Upper lobe of right lung (tissue), 1 donor: ENCODE data around the gene TEX11. TPM values are rescaled to one million over a fixed set of nuclear protein-coding genes. Genes with fewer than 3 reads are reported as not detected.
"Not testable (repeated sequence)": the region's sequence is repeated elsewhere in the genome, so short reads cannot be mapped to it uniquely, and the experiment has no call there.

Experiments
- ATAC-seq: fragments of 200-7000 bp; cut with Tn5 transposase; one replicate; pipeline ENCODE4 v1.9.1; 2020; ENCODE audit warnings: mild to moderate bottlenecking, moderate library complexity
- DNase-seq: peaks from one replicate; pipeline ENCODE4 v3.0.0-alpha.2; 2020
- H3K27ac ChIP-seq: fragments of 200-600 bp; one replicate; pipeline ENCODE4 v1.8.0; 2022
- H3K27me3 ChIP-seq: fragments of 200-600 bp; one replicate; pipeline ENCODE4 v1.8.0; 2022; ENCODE audit warnings: mild to moderate bottlenecking
- H3K36me3 ChIP-seq: fragments of 200-600 bp; one replicate; pipeline ENCODE4 v1.8.0; 2022
- H3K4me1 ChIP-seq: fragments of 200-600 bp; one replicate; pipeline ENCODE4 v1.8.0; 2022
- H3K4me3 ChIP-seq: fragments of 200-600 bp; one replicate; pipeline ENCODE4 v1.8.0; 2022; ENCODE audit warnings: mild to moderate bottlenecking
- H3K9me3 ChIP-seq: fragments of 200-600 bp; one replicate; pipeline ENCODE4 v1.8.0; 2022
- intact Hi-C: fragments of 100-400 bp; cut with DNase I; formaldehyde crosslinking; loops from one replicate; pipeline ENCODE4 v1.11.0; 2022
- total RNA-seq: library from RNA; stranded (reverse); fragmentation: NEBNext Ultra II Directional; extraction: Animal tissue kit (Norgen Biotek cat#: 25700); gene quantifications from one replicate; pipeline ENCODE4 v1.2.1, GENCODE V29; 2021
- TF ChIP-seq, protein P1 (sequence below): fragments of 200-600 bp; IDR thresholded peaks from one replicate; pipeline ENCODE4 v1.8.0; 2022; ENCODE audit warnings: antibody characterized with exemption
- donor health status: DM: no; HTN: yes; CAD: no; lungs with severe emphysema.

The TEX11 gene
- total RNA-seq, 1 donor from 2014 or later, result not detected

DNA sequence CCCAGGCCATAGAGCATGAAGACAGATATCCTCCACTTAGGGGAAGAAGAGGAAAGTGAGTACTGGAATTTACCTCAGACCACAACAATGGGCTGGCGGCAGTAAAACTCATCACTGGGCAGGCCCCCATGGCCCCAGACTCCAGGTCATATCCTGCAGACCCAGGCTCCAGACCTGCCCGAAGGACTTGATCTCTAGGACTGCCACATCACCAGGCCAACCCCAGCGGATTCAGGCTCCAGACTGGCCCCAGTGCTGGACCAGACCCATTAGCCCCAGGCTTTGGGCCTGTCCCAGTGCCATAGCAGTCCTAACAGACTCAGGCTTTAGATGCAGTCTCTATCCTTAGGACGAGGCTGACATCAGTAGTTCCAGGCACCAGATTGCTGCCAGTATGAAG lies 273.3 kb downstream of the TEX11 start:
- Histone ChIP-seq H3K4me3 (no peak overlapping the region), H3K27ac (no peak overlapping the region), H3K4me1 (no peaks in the 10 kb centered on the region), H3K9me3 (no peaks in the 10 kb centered on the region), H3K36me3 (no peaks in the 10 kb centered on the region), H3K27me3 (no peaks in the 10 kb centered on the region)
- ATAC-seq (no peak), DNase-seq (no peak)
- intact Hi-C loops, result no loop called here
- TF ChIP-seq, protein P1, sequence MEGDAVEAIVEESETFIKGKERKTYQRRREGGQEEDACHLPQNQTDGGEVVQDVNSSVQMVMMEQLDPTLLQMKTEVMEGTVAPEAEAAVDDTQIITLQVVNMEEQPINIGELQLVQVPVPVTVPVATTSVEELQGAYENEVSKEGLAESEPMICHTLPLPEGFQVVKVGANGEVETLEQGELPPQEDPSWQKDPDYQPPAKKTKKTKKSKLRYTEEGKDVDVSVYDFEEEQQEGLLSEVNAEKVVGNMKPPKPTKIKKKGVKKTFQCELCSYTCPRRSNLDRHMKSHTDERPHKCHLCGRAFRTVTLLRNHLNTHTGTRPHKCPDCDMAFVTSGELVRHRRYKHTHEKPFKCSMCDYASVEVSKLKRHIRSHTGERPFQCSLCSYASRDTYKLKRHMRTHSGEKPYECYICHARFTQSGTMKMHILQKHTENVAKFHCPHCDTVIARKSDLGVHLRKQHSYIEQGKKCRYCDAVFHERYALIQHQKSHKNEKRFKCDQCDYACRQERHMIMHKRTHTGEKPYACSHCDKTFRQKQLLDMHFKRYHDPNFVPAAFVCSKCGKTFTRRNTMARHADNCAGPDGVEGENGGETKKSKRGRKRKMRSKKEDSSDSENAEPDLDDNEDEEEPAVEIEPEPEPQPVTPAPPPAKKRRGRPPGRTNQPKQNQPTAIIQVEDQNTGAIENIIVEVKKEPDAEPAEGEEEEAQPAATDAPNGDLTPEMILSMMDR, result no peak

DNA sequence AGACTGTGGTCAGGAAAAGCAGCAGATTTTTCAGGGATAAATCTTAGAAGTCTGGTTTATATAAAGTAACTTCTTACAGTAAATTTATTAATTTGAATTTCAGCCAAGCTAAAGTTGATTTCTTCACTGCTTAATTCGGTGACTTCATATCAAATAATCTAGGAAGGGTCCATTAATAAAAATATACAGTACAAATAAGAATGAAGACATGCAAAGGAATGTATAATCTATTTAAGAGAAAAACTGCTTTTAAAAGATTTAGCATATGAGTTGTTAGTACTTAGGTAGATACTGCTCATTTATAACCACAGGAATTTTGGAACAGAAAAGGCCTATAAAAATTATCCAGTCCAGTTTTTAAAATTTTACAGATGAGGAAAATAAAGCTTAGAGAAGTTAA lies 286.8 kb downstream of the TEX11 start:
- TF ChIP-seq, protein P1, result no peak
- Histone ChIP-seq H3K9me3 (no peaks in the 10 kb centered on the region), H3K4me3 (no peak overlapping the region), H3K4me1 (no peaks in the 10 kb centered on the region), H3K36me3 (no peaks in the 10 kb centered on the region), H3K27me3 (no peaks in the 10 kb centered on the region), H3K27ac (no peak overlapping the region)
- intact Hi-C loops, result no loop called here
- no peak for DNase-seq
- ATAC-seq, result no peak

DNA sequence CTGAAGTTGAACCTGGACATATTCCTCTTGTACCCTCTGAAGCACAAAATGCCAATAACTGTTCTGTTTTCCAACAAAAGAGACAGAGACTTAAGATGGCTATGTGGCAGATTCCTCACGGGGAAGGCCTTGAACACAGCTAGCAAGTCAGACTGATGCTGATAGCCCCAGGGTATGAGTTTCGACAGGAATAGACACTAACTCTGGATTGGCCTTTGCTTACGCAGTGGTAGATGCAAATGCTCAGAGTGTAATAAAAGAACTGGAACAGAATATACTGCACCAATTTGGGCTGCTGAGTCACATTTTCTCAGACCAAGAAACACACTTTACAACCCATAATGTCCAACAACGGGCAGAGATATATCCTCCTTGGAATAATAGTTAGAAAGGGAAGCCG lies 290.0 kb downstream of the TEX11 start:
- H3K36me3 ChIP-seq, result no peaks in the 10 kb centered on the region
- TF ChIP-seq, protein P1, result no peak
- ATAC-seq (no peak), DNase-seq (no peak)
- H3K9me3 ChIP-seq, result no peaks in the 10 kb centered on the region
- no peak overlapping the region for H3K4me3 ChIP-seq
- intact Hi-C loops, result no loop called here
- no peaks in the 10 kb centered on the region for H3K27me3 ChIP-seq
- no peaks in the 10 kb centered on the region for H3K4me1 ChIP-seq
- H3K27ac ChIP-seq, result no peak overlapping the region

DNA sequence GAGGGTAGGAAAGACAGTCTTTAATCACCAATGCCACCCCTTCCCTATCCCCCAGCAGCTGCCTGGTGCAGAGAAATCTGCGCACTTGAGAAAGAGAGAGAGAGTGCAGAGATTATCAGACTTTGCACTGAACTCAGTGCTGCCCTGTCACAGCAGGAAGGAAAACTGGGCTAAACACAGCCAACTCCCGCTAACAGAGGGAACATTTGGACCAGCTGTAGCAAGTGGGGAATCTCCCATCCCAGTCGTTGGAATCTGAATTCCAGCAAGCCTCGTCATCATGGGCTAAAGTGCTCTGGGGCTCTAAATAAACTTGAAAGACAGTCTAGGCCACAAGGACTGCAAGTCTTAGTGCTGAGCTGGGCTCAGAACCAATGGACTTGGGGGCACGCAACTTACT lies 295.2 kb downstream of the TEX11 start:
- Histone ChIP-seq H3K27ac (no peak overlapping the region), H3K4me3 (no peak overlapping the region), H3K27me3 (no peaks in the 10 kb centered on the region), H3K4me1 (no peaks in the 10 kb centered on the region), H3K9me3 (no peaks in the 10 kb centered on the region), H3K36me3 (no peaks in the 10 kb centered on the region)
- TF ChIP-seq, protein P1, result no peak
- ATAC-seq (no peak), DNase-seq (no peak)
- intact Hi-C loops, result no loop called here

DNA sequence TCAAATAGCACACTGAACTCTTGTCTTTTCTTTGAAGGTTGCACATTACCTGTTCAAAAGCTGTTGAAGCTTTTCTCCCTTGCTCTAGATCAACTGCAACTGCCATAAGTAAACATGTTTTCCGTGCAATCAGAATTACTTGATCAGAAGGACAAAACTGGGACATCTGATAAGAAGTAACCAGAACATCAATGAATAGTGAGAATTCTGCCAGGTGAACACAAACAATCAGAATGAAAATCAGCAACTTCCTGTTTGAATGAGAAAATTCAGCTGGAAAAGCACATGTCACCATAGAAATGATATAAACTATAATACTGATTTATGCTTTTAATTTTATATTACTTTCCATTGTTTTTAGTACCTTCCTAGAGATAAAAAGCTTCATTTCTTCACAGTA lies 303.2 kb downstream of the TEX11 start:
- H3K4me3 ChIP-seq, result no peak overlapping the region
- H3K27ac ChIP-seq, result no peak overlapping the region
- H3K4me1 ChIP-seq, result no peaks in the 10 kb centered on the region
- intact Hi-C loops, result no loop called here
- no peaks in the 10 kb centered on the region for H3K27me3 ChIP-seq
- no peaks in the 10 kb centered on the region for H3K36me3 ChIP-seq
- TF ChIP-seq, protein P1, result no peak
- ATAC-seq (no peak), DNase-seq (no peak)
- H3K9me3 ChIP-seq, result no peaks in the 10 kb centered on the region

DNA sequence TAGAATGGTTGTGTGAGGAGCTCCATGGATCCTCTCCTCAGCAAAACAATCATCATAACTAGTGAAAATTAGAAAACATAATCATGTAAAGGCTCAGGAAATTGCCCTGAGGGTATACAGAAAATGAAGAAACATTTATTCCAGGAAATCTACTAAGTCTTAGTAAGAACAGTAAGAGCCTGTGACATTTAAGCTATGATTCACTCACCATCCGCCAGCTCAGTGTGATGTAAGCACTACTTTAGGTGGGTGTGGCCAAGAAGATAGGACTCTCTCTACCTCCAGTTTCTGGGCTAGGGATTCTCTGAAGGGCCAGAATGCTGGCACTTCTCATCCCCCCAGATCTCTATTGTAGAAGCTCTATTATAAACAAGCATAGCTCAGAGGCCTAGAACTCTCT lies 316.4 kb downstream of the TEX11 start:
- TF ChIP-seq, protein P1, result no peak
- intact Hi-C loops, result no loop called here
- no peak for ATAC-seq

DNA sequence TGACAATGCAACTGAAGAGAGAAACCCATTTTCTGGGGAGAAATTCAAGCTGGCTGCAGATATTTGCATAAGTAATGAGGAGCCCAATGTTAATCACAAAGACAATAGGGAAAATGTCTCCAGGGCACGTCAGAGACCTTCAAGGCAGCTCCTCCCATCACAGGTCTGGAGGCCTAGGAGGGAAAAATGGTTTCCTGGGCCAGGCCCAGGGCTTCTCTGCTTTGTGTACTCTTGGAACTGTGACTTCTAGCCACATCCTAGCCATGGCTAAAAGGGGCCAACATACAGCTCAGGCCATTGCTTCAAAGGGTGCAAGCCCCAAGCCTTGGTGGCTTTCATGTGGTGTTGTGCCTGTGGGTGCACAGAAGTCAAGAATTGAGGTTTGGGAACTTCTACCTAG lies 321.4 kb downstream of the TEX11 start:
- H3K36me3 ChIP-seq, H3K27me3 ChIP-seq, H3K27ac ChIP-seq, H3K4me3 ChIP-seq, intact Hi-C loops, ATAC-seq, H3K4me1 ChIP-seq, H3K9me3 ChIP-seq, DNase-seq: not testable (repeated sequence)

More for the DNA sequence above, 316.4 kb downstream of the TEX11 start:
- no peaks in the 10 kb centered on the region for H3K4me1 ChIP-seq
- DNase-seq, result no peak
- no peak overlapping the region for H3K4me3 ChIP-seq
- no peaks in the 10 kb centered on the region for H3K36me3 ChIP-seq
- no peaks in the 10 kb centered on the region for H3K27me3 ChIP-seq
- no peaks in the 10 kb centered on the region for H3K9me3 ChIP-seq
- H3K27ac ChIP-seq, result no peak overlapping the region
